ENCODE results near the gene PLCB1. TPM values are rescaled to one million over a fixed set of nuclear protein-coding genes. Genes with fewer than 3 reads are reported as not detected.
A peak's percentile ranks its signal among the peaks of the same experiment; 100 is the strongest.

PLCB1 gene
- total RNA-seq, 1 experiment from 2014 or later, result 3.5 TPM

DNA sequence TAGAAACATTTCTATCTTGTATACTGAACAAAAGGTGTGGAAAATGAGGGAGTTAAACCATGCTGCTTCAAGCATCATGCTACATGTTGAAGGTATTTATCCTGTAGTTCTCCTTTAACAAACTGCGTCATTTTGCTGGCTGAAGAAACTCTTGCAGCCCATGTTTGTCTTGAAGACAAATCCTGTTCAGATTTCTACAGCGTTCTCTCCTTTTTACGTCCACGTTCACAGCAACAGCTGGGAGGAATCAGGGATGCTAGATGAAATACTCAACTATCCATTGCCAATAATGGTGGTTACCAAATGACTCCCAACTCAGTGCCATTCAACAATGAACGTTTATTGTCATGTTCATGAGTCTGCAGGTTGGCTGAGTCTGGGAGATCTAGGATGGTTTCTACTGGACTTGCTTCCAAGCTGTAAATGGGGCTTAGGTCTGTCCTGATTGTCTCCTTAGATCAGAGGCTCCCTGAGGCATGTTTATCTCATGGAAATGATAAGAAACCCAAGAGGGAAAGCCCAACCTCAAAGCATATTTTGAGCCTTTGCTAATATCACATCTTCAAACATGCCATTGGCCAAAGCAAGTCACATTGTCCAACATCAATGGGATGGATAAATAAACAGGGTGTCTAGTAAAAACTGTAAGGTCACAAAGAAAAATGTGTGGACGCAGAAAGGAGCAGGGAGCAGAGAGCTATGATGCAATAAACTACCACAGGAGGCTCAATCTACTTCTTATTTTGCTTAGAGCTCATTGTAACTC is 2.7 kb upstream of the PLCB1 start:
- no peak for DNase-seq (ENCODE audit: low spot score)

GRCh38 chr20:8130840-8131526 is 1.1 kb upstream of the PLCB1 start:
- no peak for DNase-seq (ENCODE audit: low spot score)

- no peak for DNase-seq (ENCODE audit: low spot score)
Measured at GRCh38 chr20:8132484-8133309, 631 bp downstream of the PLCB1 start.

DNA sequence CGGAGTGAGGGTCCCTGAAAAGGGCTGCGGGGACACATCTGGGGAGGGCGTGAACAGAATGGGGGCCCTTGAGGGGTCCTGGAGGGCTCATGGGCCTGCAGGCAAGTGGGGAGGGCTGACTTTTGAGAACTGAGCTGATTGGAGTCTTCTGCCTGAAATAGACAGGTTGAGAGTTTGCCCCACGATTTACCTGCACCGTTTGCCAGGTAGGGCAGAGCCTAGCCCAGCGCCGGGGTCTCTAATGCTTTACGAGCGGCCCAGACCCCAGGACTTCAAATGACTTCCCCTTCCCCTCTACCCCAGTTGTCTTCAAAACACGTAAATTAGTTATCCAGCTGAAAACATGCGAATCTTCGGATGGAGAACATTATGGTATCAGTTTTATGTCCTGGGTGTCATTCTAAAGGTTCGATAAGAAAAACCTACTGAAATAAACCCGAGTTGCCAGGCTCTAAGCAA is 1.3 kb downstream of the PLCB1 start:
- no peak for DNase-seq (ENCODE audit: low spot score)

DNA sequence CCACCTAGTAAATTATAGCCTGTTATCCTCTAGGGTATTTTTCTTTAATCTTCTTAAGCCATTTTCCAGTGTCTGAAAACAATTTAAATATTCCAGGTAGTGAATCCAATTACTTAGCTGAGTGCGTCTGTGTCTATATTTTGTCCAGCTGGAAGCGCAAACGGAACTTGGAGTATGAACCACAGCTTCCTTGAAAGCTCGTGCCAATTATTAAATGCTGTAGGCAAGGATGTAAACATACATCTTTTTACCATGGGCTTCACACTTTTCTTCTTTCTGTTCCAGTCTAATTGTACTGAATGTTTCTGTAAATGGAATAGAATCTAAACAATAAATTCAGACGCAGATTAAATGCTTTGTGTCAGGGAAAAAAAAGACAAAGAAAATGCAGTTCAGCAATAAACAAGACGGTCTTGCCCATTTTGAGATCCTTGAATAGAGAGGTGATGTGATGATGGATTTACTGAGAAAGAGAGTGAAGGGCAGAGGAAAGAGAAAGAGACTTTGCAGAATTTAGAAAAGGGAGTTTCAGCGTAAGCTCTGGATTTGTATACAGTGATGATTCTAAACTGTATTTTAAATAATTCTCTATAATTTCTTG is 1.9 kb downstream of the PLCB1 start:
- no peak for DNase-seq (ENCODE audit: low spot score)

DNA sequence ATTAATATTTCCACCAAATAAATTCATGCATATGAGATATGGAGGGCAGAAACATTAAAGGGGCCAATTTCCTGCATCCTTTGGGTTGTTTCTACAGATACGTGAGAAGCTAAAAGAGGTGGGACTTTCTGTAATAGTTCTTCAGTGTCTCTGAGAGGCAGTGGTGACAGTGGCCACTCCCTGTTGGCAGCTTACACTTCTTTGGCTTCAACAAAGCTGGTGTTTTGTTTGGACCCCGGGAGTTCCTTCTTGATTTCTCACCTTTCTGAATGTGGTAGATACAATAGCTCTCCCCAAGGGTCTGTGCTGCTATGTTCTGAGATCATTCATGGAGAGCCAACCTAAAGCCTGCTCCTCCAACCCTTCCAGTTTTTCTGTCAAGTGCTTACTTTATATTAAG is 7.8 kb downstream of the PLCB1 start:
- DNase-seq (ENCODE audit: low spot score), result no peak

DNA sequence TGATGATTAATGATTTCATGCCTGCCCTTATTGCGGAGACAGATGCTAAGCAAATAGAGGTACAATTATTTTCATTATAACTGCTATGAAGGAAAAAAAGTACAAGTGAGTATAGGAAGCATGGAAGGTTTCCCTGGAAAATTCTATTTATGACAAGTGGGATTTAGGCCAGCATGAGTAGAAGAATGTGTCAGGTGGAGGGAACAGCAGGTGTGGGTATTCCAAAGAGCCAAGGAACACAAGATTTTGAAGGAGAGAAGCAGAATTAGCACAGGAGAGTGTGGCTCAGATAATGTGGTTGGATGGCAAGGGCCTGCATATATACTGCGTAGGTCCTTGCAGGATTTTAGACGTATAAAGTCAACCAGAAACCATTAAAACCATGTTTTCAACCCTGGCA is 11.4 kb downstream of the PLCB1 start:
- DNase-seq (ENCODE audit: low spot score), result no peak

GRCh38 chr20:8144282-8145245 is 12.5 kb downstream of the PLCB1 start:
- DNase-seq (ENCODE audit: low spot score), result no peak

GRCh38 chr20:8145246-8146168 is 13.4 kb downstream of the PLCB1 start:
- DNase-seq (ENCODE audit: low spot score), result no peak

DNA sequence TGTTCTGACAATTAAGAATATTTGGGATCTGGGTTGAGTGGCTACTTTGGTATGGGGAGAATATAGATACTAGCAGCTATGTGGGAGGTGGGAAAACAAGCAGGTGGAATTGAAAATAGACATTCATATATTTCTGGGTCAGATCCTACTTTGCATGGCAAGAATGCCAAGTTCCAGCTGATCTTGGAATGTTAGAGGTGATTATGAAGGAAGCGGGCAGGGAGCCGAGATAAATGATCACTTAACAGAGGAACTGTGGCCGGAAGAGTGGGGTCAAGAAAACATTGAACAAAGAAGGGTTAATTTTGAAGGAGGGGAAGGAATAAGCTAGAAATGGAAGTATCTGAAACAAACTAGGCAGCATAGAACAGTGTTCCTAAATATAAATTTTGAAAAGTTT is 15.4 kb downstream of the PLCB1 start:
- no peak for DNase-seq (ENCODE audit: low spot score)

- DNase-seq (ENCODE audit: low spot score), result no peak
Measured at GRCh38 chr20:8148501-8148900, 16.4 kb downstream of the PLCB1 start.

DNA sequence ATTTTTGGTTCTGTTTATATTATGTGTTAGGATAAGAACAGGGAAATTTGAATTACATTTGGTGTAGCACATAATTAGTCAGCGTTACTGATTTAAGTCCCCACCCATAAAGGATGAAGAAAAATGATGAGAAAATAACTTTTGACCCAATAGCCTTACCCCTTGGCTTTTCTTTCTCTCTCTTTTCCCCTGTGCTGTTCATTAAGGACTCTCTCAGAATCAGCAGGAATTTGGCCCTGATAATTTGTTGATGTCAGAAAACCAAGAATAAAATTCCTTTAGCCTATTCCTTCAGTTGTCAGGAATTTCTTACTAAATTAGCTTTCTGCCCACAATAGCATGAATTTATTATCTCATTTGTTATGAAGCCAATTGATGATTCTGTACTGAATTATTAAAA is 18.5 kb downstream of the PLCB1 start:
- DNase-seq (ENCODE audit: low spot score), result no peak

DNA sequence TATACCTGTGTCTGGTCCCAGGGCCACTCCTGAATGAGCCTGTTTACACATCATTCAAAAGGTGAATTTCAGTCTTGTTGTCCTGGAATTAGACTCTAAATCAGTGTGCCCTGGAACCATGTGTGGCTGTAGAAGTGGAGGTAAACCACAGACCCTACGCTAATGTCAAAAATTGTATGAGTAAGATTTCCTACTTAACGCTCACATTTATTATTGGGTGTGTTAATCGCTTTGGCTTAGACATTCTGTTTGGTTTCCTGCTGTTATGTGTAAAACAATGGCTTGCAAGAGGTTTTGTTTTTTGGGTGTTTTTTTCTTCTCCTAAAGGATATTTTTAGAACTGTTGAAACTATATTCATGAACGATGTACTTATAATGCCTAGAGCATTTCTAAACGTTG is 19.3 kb downstream of the PLCB1 start:
- no peak for DNase-seq (ENCODE audit: low spot score)

GRCh38 chr20:8152183-8152582 is 20.1 kb downstream of the PLCB1 start:
- DNase-seq (ENCODE audit: low spot score), result no peak

DNA sequence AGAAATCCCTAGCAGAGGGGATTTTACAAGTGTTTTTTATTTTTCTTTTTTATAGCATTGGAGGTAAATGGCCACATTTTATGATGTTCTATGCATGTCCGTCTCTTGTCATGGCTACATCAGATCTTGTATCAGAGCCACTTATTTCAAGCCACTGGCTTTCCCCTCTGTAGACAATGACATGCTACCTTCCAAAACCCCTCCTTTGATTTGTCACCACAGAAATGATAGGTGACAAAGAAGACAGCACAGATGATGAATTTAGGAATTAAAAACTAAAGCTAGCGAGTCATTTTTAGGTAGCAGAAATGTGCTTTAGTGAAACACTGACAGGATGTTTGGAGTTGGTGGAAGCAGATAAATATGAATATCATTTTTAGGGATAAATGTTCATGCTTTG is 20.8 kb downstream of the PLCB1 start:
- no peak for DNase-seq (ENCODE audit: low spot score)

- DNase-seq (ENCODE audit: low spot score), result peak; percentile 79
Measured at GRCh38 chr20:8153281-8153908, 21.3 kb downstream of the PLCB1 start.

DNA sequence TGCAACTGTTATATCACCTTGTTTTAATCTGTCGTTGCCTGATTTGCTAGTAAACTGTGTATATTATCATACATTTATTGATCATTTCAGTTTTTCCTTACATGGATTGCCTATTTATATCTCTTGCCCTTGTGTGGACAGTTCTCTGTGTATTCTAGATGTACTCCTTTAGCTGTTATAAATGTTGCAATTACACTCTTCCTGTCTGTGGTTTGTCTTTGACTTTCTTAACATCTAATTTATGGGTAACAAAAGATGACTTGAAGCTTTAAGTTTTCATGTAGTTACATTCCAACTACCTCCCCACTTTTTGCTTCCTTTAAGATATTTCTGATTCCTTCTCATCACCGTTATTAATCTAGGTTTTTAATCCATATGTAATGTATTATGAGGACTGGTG is 22.6 kb downstream of the PLCB1 start:
- no peak for DNase-seq (ENCODE audit: low spot score)

GRCh38 chr20:8155229-8155628 is 23.2 kb downstream of the PLCB1 start:
- DNase-seq (ENCODE audit: low spot score), result peak; percentile 28

DNA sequence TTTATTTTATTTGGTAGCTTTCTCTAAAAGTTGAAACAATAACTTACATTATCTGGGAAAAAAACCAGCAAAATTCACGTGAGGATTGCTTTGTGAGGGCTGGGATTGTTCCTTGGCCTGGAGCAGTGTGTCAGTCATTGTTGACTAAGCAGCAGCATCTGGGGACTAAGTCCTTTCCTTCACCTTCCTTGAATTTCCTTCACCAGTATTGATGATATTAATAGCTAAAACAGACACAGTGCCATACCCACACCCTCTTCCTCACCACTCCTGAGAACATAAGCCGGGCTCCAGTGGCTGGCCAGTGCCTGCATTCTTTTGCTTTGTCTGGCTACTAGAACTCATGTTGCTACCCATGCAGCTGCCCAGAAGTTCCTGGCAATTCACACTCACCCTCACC is 23.7 kb downstream of the PLCB1 start:
- DNase-seq (ENCODE audit: low spot score), result no peak

All from HT-29 (cell line).